Measurements from ENCODE around the gene GRM1.

GRM1 gene

DNA sequence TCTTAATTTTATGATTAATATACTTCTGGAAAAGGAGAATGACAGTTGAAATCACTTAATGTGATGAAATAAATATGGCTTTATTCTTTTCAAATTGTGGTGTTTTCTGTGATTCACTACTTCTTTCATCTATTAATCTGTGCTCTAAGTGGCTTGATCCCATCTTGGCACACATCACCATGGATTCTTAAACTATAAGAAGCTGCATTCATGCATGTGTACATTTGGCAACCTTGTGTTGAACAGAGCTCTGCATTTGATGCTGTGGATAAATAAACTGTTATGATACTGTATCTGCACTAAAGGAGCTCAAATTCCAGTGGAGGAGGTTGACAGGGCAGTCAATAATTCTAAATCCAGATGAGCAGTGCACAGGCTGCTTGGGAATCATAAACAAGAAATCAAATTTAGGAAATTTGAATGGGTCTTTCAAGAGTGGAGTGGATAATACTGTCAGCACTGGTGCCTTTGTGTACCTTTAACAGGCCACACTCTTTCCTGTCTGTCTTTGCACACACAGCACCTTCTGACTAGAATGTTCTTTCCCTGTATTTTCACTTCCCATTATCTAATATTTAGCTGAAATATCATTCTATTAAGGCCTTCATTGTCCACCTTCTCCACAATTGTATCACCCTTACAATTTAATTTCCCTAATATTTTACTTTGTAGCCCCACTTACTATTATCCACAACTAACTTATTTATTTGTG is 252.9 kb downstream of the GRM1 start:
- no peak for DNase-seq

DNA sequence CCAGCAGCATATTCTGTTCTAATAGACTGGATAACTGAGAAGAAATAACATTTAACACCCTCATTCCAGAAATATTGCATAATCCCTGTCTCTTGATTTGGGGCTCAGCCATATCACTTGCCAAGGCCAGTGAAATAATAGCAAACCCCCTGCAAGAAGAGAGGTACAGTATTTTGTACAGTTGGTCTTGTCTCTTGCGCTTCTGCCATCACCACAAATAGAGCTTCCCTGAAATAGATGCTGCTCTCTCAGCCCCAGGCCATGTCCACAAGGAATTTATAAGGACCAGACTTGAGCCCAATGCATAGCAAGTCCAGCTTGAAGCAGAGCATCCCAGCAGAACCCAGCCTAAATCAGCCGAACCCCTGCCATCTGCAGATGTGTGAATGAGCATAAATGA is 254.0 kb downstream of the GRM1 start:
- DNase-seq: no peak

DNA sequence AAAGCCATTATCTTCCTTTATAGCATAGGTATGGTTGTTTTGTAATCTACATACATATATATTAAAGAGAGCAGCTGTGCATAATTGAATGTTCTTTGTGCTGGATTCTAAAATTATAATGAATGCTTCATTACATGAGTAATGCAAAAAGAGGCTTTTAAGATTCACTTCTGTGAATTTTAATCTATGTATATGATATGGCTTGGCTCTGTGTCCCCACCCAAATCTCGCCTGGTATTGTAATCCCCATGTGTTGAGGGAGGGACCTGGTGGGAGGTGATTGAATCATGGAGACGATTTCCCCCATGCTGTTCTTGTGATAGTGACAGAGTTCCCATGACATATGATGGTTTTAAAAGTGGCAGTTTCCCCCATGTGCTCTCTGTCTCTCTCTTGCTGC is 255.4 kb downstream of the GRM1 start:
- no peak for DNase-seq

DNA sequence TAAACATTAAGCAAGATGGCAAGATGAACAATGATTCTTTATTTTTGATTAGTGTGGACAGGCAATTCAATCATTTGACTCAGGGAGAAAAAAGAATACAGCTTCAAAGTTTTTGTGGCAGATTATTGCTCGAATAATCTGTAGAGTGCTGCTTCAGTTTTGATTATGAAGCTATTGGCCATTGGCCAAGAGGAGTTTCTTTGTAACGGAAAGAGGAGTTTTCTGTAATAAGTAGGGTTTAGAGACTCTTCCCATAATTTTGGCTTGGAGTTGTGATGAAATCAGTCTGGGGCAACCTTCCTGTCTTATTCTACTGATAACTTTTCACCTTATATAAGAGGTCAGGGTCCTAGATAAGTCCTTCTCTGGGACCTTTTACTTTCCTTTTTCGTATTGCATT is 258.1 kb downstream of the GRM1 start:
- DNase-seq: no peak

DNA sequence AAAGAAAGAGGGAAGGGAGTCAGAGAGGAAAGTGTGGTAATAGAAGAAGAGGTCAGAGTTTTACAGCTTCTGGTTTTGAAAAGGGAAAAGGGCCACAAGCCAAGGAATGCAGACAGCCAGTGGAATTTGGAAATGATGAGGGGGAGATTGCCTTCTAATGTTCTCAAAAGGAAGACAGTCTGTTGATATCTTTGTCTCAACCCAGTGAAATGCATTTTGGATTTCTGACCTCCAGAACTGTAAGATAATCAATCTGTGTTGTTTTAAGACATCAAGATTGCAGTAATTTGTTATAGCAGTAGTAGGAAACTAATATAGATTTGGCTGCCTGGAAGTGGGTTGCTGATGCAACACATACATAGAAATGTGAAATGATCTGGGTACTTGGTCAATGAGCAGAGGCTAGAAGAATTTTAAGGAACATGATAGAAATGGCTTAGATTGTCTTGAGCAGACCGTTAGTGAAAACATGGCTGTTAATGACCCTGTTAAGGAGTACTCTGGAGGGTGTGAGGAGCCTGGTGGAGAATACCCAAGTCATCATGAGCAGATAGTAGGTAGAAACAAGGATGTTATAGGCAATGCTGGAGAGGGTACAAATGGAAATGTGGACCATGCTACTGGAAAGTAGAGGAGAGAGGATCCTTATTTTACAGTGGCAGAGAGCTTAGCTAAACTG is 259.0 kb downstream of the GRM1 start:
- DNase-seq: no peak

DNA sequence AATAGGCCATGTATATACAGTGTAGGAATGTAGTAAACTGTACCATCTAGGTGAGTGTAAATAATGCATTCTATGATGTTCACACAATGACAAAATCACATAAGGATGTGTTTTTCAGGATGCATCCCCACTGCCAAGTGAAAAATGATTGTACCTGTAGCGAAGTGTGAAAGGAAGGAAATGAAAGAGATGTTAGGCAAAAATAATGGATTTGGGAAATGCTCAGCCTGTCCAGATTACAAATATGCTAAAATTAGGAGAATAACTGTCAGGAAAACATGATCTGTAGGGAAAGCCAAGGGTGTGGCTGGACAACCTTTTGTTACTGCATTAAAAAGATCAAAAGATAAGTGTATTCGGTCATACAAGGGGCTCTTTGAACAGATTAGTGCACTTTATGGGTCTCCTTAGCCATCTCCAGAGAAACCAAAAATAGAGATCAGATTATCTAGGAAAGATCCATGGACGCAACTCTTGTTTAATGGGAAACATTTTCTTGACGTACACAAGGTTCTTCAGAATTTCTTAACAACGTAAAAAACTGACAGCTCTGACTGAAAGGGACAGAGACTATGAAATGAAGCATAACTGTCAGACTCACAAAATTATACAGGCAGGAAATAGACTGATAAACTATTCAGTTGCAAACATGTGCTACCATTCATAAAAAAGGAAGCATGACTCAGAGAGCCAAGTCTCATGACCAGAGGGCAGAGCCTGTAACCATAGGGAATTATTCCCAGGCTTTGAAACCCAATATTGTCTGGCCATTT is 261.1 kb downstream of the GRM1 start:
- no peak for DNase-seq

DNA sequence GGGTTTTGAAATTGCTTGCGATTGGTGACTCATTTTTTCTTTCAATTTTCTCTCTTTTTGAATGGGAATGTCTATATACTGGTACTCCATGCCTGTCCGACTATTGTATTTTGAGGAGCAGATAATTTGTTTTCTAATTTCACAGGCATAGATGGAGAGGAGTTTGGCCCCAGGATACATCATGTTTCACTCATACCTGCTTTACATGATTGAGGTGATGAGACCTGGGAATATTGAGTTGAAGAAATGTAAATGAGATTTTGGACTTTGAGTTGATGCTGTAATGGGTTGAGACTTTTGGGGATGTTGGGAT is 261.7 kb downstream of the GRM1 start:
- DNase-seq: no peak

DNA sequence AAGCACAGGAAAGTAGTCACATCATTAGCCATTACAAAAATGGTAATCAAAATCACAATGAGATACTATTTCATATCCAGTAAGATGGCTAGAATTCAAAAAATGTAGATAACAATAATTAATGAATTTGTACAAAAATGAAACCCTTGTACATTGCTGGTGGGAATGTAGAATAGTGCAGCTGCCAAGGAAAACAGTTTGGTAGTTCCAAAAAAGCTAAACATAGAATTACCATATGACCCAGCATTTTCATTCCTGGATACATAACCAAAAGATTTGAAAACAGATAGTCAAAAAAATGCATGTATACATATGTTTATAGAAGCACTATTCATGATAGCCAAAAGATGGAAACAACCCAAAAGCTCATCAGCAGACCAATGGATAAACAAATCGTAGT is 263.6 kb downstream of the GRM1 start:
- no peak for DNase-seq

DNA sequence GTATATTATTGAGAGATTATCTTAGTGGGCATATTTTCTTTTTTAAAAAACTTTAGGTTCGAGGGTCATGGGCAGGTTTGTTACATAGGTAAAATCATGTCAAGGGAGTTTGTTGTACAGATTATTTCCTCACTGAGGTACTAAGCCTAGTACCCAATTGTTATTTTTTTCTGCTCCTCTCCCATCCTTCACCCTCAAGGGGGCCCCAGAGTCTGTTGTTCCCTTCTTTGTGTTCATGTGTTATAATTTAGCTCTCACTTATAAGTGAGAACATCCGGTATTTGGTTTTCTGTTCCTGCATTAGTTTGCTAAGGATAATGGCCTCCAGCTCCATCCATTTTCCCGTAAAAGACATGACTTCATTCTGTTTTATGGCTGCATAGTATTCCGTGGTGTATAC is 266.8 kb downstream of the GRM1 start:
- DNase-seq: no peak

DNA sequence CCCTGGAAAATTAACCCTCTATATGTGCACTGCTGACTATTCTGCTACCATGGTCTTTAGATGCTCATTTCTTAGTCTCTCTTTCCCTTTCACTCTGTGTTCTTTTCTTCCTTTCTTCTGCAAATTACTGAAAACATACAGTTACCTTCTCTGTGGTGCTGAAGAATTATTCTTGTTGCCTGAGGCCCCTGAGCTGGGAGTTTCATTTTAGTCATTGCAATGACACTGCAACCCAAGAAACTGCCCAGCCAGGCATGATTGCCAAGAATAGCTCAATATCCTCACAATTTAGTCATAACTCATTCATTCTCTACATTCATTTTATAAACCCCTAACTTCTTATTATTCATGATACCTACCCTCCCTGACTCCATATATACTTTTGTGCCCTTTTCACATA is 269.0 kb downstream of the GRM1 start:
- DNase-seq: no peak

DNA sequence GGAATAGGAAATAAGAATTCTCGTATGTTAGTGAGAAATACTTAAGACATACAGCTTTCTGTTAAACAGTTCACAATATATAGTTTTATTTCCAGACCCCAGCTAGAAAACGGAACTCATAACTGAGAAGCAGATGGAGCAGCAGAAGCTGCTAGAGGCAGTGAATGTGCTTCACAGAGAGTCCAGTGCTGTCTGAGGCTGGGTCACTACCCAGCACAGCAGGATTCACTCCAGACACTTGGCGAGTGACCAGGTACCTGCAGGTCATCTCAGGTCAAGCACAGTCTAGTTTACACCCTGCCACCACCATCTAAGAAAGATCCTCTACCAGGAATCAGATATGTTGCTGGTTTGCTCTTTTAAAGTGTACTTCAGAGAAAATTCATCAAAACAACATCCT is 271.7 kb downstream of the GRM1 start:
- DNase-seq: no peak

DNA sequence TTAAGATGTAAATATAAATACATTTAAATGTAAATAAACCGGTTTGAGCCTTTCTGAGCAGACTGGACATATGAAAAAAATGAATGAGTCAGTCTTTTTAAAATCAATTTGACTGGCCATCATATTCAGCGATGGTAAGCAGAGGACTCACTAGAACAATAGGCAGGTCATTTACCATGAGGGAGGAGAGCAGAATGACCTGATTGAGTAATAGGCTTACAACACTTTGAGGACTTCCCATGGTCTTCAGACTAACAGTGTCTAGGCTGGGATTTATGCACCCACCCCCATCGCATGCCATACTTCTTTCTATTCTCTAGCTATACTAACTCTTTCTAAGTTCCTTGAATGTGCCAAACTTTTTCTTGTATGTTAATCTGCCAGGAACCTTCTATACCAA is 272.9 kb downstream of the GRM1 start:
- DNase-seq: no peak

DNA sequence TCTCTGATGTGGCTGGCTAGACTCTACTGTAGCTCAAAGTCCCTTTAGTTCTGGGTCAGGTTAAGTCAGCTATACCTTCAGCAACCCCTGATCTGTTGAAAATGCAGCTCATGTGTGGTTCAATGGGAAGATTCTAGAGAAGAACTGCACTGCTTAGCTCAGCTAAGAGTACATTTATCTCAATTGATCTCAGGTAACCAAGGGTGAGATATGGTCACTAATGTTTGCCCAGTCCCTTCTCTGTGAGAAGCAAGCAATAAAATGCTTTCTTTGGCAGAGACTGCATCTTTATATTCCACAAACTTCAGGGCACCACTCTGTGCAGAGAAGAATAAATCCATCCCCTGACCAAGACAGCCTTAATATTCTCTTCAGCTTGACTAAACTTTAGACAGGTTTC is 274.1 kb downstream of the GRM1 start:
- DNase-seq: no peak

DNA sequence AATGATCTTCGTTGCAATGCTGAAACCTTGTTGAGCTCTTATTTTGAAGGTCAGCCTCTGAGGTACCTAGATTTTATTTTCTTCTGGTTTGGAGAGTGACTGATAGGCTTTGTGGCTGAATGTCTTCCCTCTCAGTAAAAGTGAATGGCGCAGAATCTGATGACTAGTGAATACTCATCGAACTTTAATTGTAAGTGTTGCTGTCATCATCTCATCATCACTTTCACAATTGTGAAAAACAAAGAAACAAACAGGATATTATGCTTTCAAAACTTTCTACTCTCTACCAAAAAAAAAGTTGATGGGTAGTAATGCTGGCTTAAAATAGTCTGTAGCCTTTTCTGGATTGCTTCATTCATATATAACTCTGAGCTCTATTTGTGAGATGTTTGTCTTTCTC is 275.3 kb downstream of the GRM1 start:
- DNase-seq: no peak

DNA sequence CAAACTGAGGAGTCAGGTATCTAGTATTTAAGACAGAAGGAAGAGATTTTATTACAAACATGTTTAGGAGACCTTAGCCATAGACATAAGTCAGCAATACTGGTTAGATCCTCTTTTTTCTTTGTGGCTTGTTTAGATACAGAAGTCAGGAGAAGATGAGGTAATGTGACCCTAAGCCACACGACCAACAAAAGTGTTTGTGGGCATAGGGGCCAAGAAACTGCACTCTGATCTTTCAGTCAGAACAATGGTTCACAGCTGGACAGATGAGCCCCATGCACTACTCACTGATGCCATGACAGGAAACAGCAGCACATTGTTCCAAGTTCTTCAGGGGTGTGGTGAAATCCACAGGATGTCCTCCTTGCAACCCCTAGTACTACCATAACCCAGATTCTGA is 276.2 kb downstream of the GRM1 start:
- no peak for DNase-seq

DNA sequence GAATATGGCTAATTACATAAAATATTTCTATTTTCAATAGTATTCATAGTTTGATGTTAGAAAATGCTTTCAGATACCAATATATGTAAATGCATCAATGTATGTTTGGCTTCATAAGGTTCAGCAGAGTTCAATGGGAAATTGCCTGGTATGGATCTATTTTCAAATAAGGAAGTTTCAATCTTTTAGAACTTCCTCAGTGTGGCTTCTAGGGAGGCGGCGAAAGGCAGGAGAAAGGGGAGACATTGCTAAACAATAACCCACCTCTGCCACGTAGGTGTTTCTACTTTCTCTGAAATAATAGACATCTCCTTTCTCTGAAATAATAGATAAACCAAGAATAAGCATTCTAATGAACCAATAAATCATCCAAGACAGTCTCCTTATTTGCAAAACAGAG is 277.1 kb downstream of the GRM1 start:
- no peak for DNase-seq

DNA sequence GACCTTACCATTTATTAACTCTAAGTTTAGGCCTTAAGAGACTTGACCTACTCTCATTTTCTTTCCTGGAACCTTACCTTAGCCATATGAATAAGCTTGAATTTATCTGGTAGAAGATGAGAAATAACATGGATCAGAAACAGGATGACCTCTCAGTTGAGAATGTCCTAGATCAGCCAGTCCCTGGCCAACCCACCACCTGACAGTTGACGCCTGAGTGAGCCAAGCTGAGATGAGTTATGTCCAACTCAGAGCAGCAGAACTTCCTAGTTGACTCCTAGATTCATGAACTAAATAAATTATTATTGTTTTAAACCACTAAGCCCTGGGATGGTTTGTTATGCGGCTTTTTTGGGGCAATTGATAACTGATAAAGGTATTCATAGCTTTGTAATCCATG is 281.8 kb downstream of the GRM1 start:
- DNase-seq: no peak

DNA sequence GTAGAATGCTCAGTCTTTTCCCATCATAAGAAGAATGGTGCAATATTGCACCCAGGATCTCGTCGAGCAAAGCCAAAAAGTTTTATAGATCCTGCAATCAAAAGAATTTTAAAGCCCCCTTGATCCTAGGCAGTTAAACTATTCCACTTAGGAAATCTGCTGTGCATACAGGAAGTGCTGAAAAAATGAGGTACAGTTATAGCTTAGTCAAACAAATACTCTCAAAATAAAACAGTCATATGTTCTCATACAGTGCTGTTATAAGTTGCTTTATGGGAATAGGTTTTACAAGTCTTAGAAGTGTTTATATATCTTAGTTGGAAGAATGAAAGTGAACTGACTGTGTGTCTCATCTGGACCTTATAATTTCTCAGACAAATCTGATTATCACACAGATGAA is 282.2 kb downstream of the GRM1 start:
- no peak for DNase-seq

DNA sequence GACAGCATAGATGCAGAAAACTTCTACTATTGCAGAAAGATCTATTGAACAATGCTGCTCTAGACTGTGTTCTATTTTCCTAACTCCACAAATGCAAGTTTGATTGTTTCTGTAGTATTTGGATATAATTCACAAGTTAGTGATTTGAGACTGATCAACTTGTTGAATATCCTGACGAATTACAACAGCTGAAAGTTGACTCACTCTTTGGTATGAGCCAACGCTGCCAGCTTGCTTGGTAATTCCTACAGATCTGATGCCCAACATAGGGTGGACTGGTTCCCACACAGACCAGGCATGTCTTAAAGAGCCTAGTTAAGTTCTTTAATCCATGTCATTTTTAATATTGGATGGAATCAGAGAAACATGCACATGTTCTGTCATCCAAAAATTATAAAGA is 283.7 kb downstream of the GRM1 start:
- no peak for DNase-seq

DNA sequence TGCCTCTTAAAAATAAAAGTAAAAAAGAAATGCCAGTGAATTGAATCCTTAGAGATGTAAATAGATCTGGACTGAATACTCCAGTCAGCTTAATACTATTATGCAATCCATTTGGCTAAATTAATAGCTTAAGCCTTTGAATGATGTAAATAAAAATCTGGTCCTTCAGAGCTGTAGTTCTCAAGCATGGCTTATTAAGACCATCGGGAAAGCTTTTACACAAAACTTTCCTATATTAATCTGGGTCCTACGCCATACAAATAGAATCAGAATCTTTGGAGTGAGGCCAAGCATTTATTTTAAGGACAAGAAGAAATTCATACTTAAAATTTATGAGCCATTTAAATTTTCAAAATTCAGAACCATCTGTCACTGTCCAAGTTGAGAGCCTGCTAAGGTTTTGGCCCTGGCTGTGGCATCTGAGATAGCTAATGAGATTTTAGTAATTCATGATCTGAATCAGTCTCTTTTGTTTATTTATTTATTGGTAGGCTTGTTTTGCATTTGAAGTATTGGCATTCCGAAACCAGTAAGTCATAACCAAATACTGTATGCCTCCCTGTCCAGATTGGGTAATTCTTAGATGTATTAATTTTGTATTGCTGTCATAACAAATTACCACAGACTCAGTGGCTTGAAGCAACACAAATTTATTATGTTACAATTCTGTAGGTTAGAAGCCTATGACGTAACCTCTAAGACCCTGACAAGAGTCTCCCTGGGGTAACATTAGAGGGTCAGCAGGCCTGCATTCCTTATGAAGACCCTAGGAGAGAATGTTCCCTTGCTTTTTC is 286.7 kb downstream of the GRM1 start:
- DNase-seq: no peak

DNA sequence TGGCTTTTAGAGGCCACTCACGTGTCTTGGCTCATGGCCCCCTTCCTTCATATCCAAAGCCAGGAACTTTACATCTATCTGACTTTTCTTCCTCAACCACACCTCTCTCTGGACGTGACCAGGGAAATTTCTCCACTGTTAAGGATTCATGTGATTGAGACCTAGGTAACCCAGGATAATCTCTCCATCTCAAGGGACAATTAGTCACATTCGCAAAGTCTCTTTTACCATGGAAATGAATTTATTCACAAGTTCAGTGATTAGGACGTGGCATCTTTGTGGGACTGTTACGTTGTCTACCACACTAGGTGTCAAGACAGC is 287.3 kb downstream of the GRM1 start:
- DNase-seq: no peak

DNA sequence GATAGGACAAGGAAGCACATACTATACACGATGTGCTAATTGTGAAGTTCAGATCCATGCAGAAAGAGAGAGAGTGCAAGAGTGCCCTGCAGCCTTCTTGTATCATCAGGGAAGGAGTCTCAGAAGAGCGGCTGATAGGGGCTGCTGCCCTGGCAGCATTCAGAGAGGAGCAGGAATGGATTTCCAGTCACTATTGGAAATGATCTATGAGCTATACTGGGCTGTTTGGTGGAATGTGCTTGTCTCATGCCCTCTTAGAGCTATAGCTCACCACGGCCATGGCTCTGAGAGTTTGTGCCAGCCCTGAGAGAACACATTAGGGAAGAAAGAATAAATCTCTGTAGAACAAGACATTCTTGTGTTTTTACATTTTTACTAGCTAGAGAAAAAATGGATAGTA is 302.2 kb downstream of the GRM1 start:
- no peak for DNase-seq

DNA sequence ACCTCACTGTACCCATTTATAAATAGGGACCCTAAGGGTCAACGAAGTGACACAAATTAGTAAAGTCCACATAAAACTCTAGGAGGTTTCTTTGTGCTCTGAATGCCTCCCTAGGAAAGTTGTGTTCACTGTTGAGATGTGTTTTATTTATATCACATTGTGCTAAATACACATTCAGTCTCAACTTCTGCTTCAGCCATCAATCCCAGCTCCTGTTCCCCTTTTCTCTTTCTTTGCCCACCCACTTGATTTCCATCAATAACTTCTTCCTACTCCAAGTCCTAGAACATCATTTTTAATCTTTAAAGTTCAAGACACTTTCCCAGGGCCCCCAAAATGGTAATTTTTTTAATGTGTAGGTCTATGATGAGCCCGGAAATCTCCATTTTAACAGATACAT is 306.5 kb downstream of the GRM1 start:
- DNase-seq: no peak

DNA sequence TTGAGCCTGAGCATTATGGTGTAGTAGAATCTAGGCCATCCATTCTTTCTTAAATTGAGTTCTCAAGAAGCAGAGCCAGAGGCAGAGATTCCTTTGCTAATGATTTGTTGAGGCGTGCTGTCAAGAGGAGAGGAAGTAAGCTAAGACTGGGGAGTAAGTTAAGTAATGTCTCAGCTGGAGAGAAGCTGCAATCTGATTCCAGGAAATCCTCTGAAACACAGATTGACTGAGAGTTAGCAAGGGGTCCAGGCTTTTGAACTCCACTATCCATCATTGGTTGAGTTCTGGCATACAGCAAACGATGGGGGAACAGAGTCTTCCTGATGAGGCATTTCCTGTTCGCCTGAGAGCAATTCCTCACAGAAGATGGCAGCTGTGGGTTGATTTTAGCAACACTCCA is 307.3 kb downstream of the GRM1 start:
- no peak for DNase-seq

All from activated CD4-positive, CD25-positive, alpha-beta regulatory T cell treated with anti-CD3 and anti-CD28 coated beads, Interleukin-2, amount 50 U/mL, for 72 hours (primary cell).